Activated B cell treated with CpG ODN at 0.5 μM for 24 hours (primary cell): ENCODE results near the gene PALLD. TPM values are rescaled to one million over a fixed set of nuclear protein-coding genes. Genes with fewer than 3 reads are reported as not detected.

Experiments used
- ATAC-seq: fragments of 200-7000 bp; cut with Tn5 transposase; one replicate; pipeline ENCODE4 v1.10.0; 2021; ENCODE audit warnings: low read depth, mild to moderate bottlenecking, moderate library complexity
- CTCF ChIA-PET: fragments of 350-600 bp; sonication (Branson Sonifier 250); formaldehyde crosslinking; loops from one replicate; lab custom pipeline; 2021; ENCODE audit warnings: antibody characterized with exemption; lab: Charles Lee
- POLR2A ChIA-PET: fragments of 350-600 bp; sonication (Branson Sonifier 250); formaldehyde crosslinking; loops from one replicate; lab custom pipeline; 2021; ENCODE audit warnings: antibody characterized with exemption; lab: Charles Lee
- DNase-seq: peaks from one replicate; pipeline ENCODE4 v3.0.0; 2022
- H3K27ac Mint-ChIP-seq: one replicate; pipeline ENCODE4 v1.8.0; 2020; ENCODE audit warnings: mixed read lengths
- H3K27me3 Mint-ChIP-seq: one replicate; pipeline ENCODE4 v1.8.0; 2021; ENCODE audit warnings: mixed read lengths
- H3K36me3 Mint-ChIP-seq: one replicate; pipeline ENCODE4 v1.8.0; 2021; ENCODE audit warnings: low read depth, mixed read lengths
- H3K4me1 Mint-ChIP-seq: one replicate; pipeline ENCODE4 v1.8.0; 2021; ENCODE audit warnings: mixed read lengths
- H3K4me3 Mint-ChIP-seq: one replicate; pipeline ENCODE4 v1.8.0; 2020; ENCODE audit warnings: mild to moderate bottlenecking, mixed read lengths
- H3K9me3 Mint-ChIP-seq: one replicate; pipeline ENCODE4 v1.8.0; 2020; ENCODE audit warnings: mixed read lengths
- intact Hi-C: fragments of 100-400 bp; cut with micrococcal nuclease; formaldehyde crosslinking; loops from one replicate; pipeline ENCODE4 v1.15.1; 2024
- total RNA-seq: library from RNA; stranded (reverse); gene quantifications from 2 replicates; pipeline ENCODE4 v1.2.3, GENCODE V29; 2022
- TF ChIP-seq, protein P1 (sequence below): fragments of 200-600 bp; IDR thresholded peaks from one replicate; pipeline ENCODE4 v1.8.0; 2022; ENCODE audit warnings: antibody characterized with exemption, mild to moderate bottlenecking

Gene PALLD
- total RNA-seq, 1 donor from 2014 or later, result 0.44 TPM

DNA sequence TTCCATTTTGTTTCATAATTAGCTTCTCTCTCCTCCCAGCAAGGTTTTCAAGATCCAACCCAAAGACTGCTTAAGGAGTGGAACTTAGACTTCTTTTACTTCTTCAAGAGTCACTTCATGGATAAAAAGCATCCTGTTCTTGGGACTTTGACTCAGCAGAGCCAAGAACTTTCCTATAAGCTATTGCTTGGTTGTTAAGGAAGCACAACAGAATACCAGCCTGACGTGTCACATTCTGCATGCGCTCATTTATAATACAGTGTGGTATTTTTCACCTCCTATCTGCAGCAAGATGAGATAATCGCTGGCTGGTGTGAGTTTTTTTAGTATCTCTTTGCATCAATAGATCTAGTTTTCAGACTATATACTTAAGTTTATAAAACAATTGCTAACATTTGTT, 152.1 kb downstream of the PALLD start:
- CTCF ChIA-PET, result no interaction called here
- ATAC-seq (no peak), DNase-seq (no peak)
- Mint-ChIP-seq H3K9me3 (no peaks in the 10 kb centered on the region), H3K36me3 (no peaks in the 10 kb centered on the region), H3K4me1 (no peaks in the 10 kb centered on the region), H3K27me3 (peaks cover 6% of the 10 kb centered on the region), H3K4me3 (no peak overlapping the region), H3K27ac (no peak overlapping the region)
- TF ChIP-seq, protein P1, sequence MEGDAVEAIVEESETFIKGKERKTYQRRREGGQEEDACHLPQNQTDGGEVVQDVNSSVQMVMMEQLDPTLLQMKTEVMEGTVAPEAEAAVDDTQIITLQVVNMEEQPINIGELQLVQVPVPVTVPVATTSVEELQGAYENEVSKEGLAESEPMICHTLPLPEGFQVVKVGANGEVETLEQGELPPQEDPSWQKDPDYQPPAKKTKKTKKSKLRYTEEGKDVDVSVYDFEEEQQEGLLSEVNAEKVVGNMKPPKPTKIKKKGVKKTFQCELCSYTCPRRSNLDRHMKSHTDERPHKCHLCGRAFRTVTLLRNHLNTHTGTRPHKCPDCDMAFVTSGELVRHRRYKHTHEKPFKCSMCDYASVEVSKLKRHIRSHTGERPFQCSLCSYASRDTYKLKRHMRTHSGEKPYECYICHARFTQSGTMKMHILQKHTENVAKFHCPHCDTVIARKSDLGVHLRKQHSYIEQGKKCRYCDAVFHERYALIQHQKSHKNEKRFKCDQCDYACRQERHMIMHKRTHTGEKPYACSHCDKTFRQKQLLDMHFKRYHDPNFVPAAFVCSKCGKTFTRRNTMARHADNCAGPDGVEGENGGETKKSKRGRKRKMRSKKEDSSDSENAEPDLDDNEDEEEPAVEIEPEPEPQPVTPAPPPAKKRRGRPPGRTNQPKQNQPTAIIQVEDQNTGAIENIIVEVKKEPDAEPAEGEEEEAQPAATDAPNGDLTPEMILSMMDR, result no peak
- intact Hi-C loops, result no loop called here
- POLR2A ChIA-PET, result no interaction called here

DNA sequence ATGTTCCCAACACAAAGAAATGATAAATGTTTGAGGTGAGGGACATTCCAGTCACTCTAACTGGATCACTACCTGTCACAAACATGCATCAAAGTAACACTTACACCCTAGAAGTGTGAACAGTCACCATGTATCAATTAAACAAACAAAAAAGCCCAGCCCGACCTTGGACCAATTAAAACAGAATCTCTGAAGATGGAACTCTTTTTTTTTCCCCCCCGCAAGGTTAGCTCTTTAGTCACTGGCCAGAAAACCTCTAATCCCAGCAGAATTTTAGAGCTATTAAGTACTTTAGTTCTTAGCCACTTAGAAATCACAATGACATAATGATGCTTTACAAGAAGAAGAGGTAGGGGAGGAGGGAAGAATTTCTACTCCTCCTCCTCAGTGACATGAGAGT, 154.5 kb downstream of the PALLD start:
- POLR2A ChIA-PET, result no interaction called here
- H3K27ac Mint-ChIP-seq, result no peak overlapping the region
- DNase-seq (no peak), ATAC-seq (no peak)
- no peaks in the 10 kb centered on the region for H3K9me3 Mint-ChIP-seq
- no peaks in the 10 kb centered on the region for H3K4me1 Mint-ChIP-seq
- H3K4me3 Mint-ChIP-seq, result no peak overlapping the region
- CTCF ChIA-PET, result no interaction called here
- TF ChIP-seq, protein P1, result no peak
- no peaks in the 10 kb centered on the region for H3K36me3 Mint-ChIP-seq
- intact Hi-C loops, result no loop called here
- H3K27me3 Mint-ChIP-seq, result peaks cover 8% of the 10 kb centered on the region

DNA sequence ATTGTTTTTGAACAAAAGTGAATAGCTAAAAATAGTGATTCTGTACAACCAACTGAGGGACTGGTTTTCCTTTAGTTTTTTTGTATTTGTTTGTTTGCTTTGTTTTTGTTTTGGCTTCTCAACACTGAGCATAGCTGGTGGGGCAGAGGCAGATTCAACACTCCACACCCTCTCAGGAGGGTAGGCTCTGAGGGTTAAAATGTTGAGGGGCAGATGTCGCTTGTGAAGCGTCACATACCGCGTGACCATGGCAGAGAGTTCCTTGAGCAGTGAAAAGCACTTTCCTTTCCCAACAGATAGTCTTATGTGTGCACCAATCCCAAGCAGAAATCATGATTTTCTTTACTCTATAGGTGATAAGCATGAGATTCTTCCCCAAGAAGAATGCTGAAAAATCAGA, 155.0 kb downstream of the PALLD start:
- TF ChIP-seq, protein P1, result no peak
- POLR2A ChIA-PET, result no interaction called here
- no peak overlapping the region for H3K27ac Mint-ChIP-seq
- peaks cover 8% of the 10 kb centered on the region for H3K27me3 Mint-ChIP-seq
- H3K4me3 Mint-ChIP-seq, result no peak overlapping the region
- H3K4me1 Mint-ChIP-seq, result no peaks in the 10 kb centered on the region
- ATAC-seq (no peak), DNase-seq (no peak)
- no peaks in the 10 kb centered on the region for H3K36me3 Mint-ChIP-seq
- CTCF ChIA-PET, result no interaction called here
- no peaks in the 10 kb centered on the region for H3K9me3 Mint-ChIP-seq
- intact Hi-C loops, result no loop called here

DNA sequence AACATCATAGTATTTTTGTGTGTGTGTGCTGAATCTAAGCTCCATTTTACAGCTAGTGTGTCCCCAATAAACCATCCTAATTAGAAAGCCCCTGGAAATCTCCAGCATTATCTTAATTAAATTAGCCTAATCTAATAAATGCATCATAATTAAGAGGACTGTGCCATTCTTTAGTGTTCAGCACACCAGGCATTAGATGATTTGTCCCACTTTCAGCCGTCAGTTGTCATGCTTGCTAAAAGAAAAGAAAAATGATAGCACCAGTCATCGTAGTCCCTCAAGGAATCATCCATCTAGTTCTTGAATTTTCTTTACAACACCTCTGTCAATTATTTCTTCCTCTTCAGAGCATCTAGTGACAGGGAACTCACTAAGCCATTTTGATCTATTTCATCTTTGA, 155.9 kb downstream of the PALLD start:
- H3K27ac Mint-ChIP-seq, result no peak overlapping the region

DNA sequence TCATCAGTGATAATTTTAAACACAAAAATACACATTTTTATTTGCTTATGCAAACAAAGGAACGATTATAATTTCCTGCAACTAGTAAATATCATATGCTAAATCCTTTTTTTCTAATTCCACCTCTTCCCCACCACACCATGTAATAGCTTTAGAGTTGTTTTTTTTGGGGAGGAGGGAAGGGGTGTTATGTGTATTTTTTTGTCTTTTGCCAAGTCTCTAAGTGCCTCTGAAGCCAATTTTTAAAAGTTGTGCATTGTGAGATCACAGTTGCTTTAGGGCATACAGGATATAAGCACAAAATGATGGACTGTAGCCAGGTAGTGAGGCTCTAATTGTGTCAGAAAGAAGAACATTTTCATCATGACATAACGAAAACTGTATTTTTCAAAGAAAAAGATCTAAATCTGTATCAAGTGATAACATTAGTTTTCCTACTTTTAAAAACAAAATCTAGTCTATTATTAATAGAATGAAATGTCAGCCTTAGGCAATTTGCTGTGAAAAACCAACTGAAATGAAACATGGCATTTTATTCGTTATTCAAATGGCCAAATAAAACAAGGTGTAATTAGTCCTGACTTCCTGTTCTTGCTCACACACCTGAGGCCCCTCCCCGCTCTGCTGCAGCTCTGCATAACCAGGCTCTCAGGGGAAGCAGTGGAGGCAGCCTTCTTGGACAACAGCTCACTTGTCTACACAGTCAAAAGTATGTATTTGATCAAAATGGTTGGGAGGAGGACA, 157.4 kb downstream of the PALLD start:
- no peak overlapping the region for H3K4me3 Mint-ChIP-seq
- DNase-seq (no peak), ATAC-seq (no peak)
- no peaks in the 10 kb centered on the region for H3K9me3 Mint-ChIP-seq
- ChIA-PET POLR2A (no interaction called here), CTCF (no interaction called here)
- no peaks in the 10 kb centered on the region for H3K36me3 Mint-ChIP-seq
- H3K27ac Mint-ChIP-seq, result no peak overlapping the region
- no peaks in the 10 kb centered on the region for H3K4me1 Mint-ChIP-seq
- TF ChIP-seq, protein P1, result no peak
- H3K27me3 Mint-ChIP-seq, result peaks cover 8% of the 10 kb centered on the region
- intact Hi-C loops, result no loop called here

More for the DNA sequence above, 155.9 kb downstream of the PALLD start:
- TF ChIP-seq, protein P1, result no peak
- DNase-seq (no peak), ATAC-seq (no peak)
- ChIA-PET CTCF (no interaction called here), POLR2A (no interaction called here)
- intact Hi-C loops, result no loop called here
- peaks cover 8% of the 10 kb centered on the region for H3K27me3 Mint-ChIP-seq
- H3K4me3 Mint-ChIP-seq, result no peak overlapping the region
- H3K36me3 Mint-ChIP-seq, result no peaks in the 10 kb centered on the region
- H3K4me1 Mint-ChIP-seq, result no peaks in the 10 kb centered on the region
- no peaks in the 10 kb centered on the region for H3K9me3 Mint-ChIP-seq
